Caco-2 (cell line): ENCODE measurements around the gene PHACTR1. TPM values are rescaled to one million over a fixed set of nuclear protein-coding genes. Genes with fewer than 3 reads are reported as not detected.

ENCODE experiments used
- BruUV-seq: library from RNA; stranded (reverse); fragments of 400-500 nt; replicated peaks from 2 replicates; lab custom pipeline; 2021; lab: Mats Ljungman, UMichigan
- CTCF ChIA-PET: fragments of 300-600 bp; sonication (Branson Sonifier 250); formaldehyde crosslinking; loops from one replicate; lab custom pipeline; 2022; ENCODE audit warnings: antibody characterized with exemption; lab: Charles Lee
- POLR2A ChIA-PET: fragments of 300-600 bp; sonication (Branson Sonifier 250); formaldehyde crosslinking; loops from one replicate; lab custom pipeline; 2022; ENCODE audit warnings: antibody characterized with exemption; lab: Charles Lee
- DNase-seq, 2 experiments: peaks; one replicate each; pipeline versions ENCODE4 v3.0.0 to v3.0.0-alpha.2; 2020 to 2022
- H3K27me3 ChIP-seq: replicated peaks from 2 replicates; pipeline ENCODE4 v1.6.0; 2011; ENCODE audit warnings: low read length; ENCODE audit not compliant: control insufficient read depth, insufficient read depth
- H3K36me3 ChIP-seq: 2 replicates; pipeline ENCODE4 v1.5.1; 2011; ENCODE audit warnings: low read length; ENCODE audit not compliant: control insufficient read depth, insufficient read depth
- H3K4me1 ChIP-seq: fragments of 250-450 bp; sonication (Bioruptor Pico); 2 replicates; pipeline ENCODE4 v1.5.1; 2020; ENCODE audit warnings: mild to moderate bottlenecking
- H3K4me3 ChIP-seq: 2 replicates; pipeline ENCODE4 v1.5.1; 2011; ENCODE audit warnings: low read depth, mild to moderate bottlenecking, control low read depth, low read length
- H3K9me3 ChIP-seq: fragments of 250-450 bp; sonication (Bioruptor Pico); 2 replicates; pipeline ENCODE4 v1.5.1; 2020; ENCODE audit warnings: mild to moderate bottlenecking, moderate library complexity
- H3K27ac Mint-ChIP-seq: one replicate; pipeline ENCODE4 v1.8.0; 2022; ENCODE audit warnings: mixed read lengths; ENCODE audit not compliant: unreplicated experiment
- H3K27me3 Mint-ChIP-seq: one replicate; pipeline ENCODE4 v1.8.0; 2022; ENCODE audit warnings: mixed read lengths; ENCODE audit not compliant: insufficient read depth, unreplicated experiment
- H3K36me3 Mint-ChIP-seq: one replicate; pipeline ENCODE4 v1.8.0; 2022; ENCODE audit warnings: mild to moderate bottlenecking, mixed read lengths; ENCODE audit not compliant: insufficient read depth, unreplicated experiment
- H3K4me1 Mint-ChIP-seq: one replicate; pipeline ENCODE4 v1.8.0; 2022; ENCODE audit warnings: low read depth, mixed read lengths; ENCODE audit not compliant: unreplicated experiment
- H3K4me3 Mint-ChIP-seq: one replicate; pipeline ENCODE4 v1.8.0; 2022; ENCODE audit warnings: mild to moderate bottlenecking, moderate library complexity, mixed read lengths; ENCODE audit not compliant: unreplicated experiment
- H3K9me3 Mint-ChIP-seq: one replicate; pipeline ENCODE4 v1.8.0; 2022; ENCODE audit warnings: mixed read lengths; ENCODE audit not compliant: unreplicated experiment
- CTCF ChIP-seq, 2 experiments: fragments of 200-600 bp in 1 of 2; IDR thresholded peaks; 1 replicate in 1 of 2; 2 replicates in 1 of 2; pipeline versions ENCODE4 v1.5.1 to v1.8.0; 2011 to 2022; ENCODE audit warnings: antibody characterized with exemption in 1 of 2, control low read depth in 1 of 2, inconsistent platforms in 1 of 2, low read depth in 1 of 2, low read length in 1 of 2, mild to moderate bottlenecking in 1 of 2, moderate library complexity in 1 of 2; ENCODE audit not compliant: insufficient read depth in 1 of 2, severe bottlenecking in 1 of 2, unreplicated experiment in 1 of 2
- intact Hi-C: fragments of 100-400 bp; cut with micrococcal nuclease; formaldehyde crosslinking; loops from one replicate; pipeline ENCODE4 v1.10.0; 2022; ENCODE audit not compliant: unreplicated experiment
- total RNA-seq: library from RNA; stranded (reverse); gene quantifications from 2 replicates; pipeline ENCODE4 v1.2.3, GENCODE V29; 2022

Gene PHACTR1
- total RNA-seq, 1 experiment from 2014 or later: 0.41 TPM

- intact Hi-C loops: loop anchor here (5.0 kb wide), 2 partner anchors 77 to 97 kb away; no protein-coding TSS in a partner anchor
- BruUV-seq: no TSS peak
- no peak for TF ChIP-seq CTCF (IDR thresholded peaks at IDR 0.05; ENCODE audit: insufficient read depth in 1 of 2, low read depth in 1 of 2, low read length in 1 of 2, severe bottlenecking in 1 of 2, unreplicated experiment in 1 of 2)
- Mint-ChIP-seq H3K9me3 (no peaks in the 10 kb centered on the region), H3K36me3 (peaks cover 96% of the 10 kb centered on the region), H3K27me3 (no peaks in the 10 kb centered on the region), H3K4me1 (peaks cover 32% of the 10 kb centered on the region), H3K27ac (peak overlapping the region; percentile 58), H3K4me3 (no peak overlapping the region)
- Histone ChIP-seq H3K4me1 (peaks cover 22% of the 10 kb centered on the region), H3K9me3 (no peaks in the 10 kb centered on the region), H3K4me3 (no peak overlapping the region), H3K36me3 (peaks cover 2% of the 10 kb centered on the region), H3K27me3 (no peaks in the 10 kb centered on the region)
- ChIA-PET CTCF (interaction anchor here (0.5 kb wide), 1 partner anchor 34 kb away, joined by 3 read pairs; the partner anchor contains the start of gene TBC1D7), POLR2A (no interaction called here)
- no peak for DNase-seq
These were observed 578.0 kb downstream of the PHACTR1 start for GRCh38 chr6:13294499-13295069.

- no peaks in the 10 kb centered on the region for H3K9me3 Mint-ChIP-seq
- intact Hi-C loops: no loop called here
- ChIA-PET CTCF (no interaction called here), POLR2A (no interaction called here)
- peaks cover 22% of the 10 kb centered on the region for H3K4me1 Mint-ChIP-seq
- DNase-seq: no peak
- H3K4me3 Mint-ChIP-seq: no peak overlapping the region
- H3K36me3 ChIP-seq: peaks cover 2% of the 10 kb centered on the region
- H3K27ac Mint-ChIP-seq: peak overlapping the region; percentile 58
- TF ChIP-seq CTCF (IDR thresholded peaks at IDR 0.05; ENCODE audit: insufficient read depth in 1 of 2, low read depth in 1 of 2, low read length in 1 of 2, severe bottlenecking in 1 of 2, unreplicated experiment in 1 of 2): no peak
- H3K4me1 ChIP-seq: peaks cover 16% of the 10 kb centered on the region
- H3K4me3 ChIP-seq: no peak overlapping the region
- peaks cover 96% of the 10 kb centered on the region for H3K36me3 Mint-ChIP-seq
- H3K9me3 ChIP-seq: no peaks in the 10 kb centered on the region
- no TSS peak for BruUV-seq
- H3K27me3 ChIP-seq: no peaks in the 10 kb centered on the region
- H3K27me3 Mint-ChIP-seq: no peaks in the 10 kb centered on the region
These were observed 579.0 kb downstream of the PHACTR1 start for GRCh38 chr6:13295576-13295975.

- POLR2A ChIA-PET: interaction anchor here (0.9 kb wide), 1 partner anchor 32 kb away, joined by 3 read pairs; no protein-coding TSS in a partner anchor
- no peak overlapping the region for H3K27ac Mint-ChIP-seq
- no TSS peak for BruUV-seq
These were observed 580.0 kb downstream of the PHACTR1 start for GRCh38 chr6:13296536-13296997.

More at GRCh38 chr6:13296536-13296997, 580.0 kb downstream of the PHACTR1 start:
- DNase-seq: peak in 1 of 2 experiments; percentile 40
- Mint-ChIP-seq H3K27me3 (no peaks in the 10 kb centered on the region), H3K9me3 (no peaks in the 10 kb centered on the region), H3K4me1 (peaks cover 21% of the 10 kb centered on the region), H3K36me3 (peaks cover 99% of the 10 kb centered on the region), H3K4me3 (no peak overlapping the region)
- H3K36me3 ChIP-seq: peaks cover 2% of the 10 kb centered on the region
- CTCF ChIA-PET: interaction anchor here (0.6 kb wide), 1 partner anchor 101 kb away, joined by 3 read pairs; no protein-coding TSS in a partner anchor
- intact Hi-C loops: no loop called here
- no peak overlapping the region for H3K4me3 ChIP-seq
- H3K9me3 ChIP-seq: no peaks in the 10 kb centered on the region
- TF ChIP-seq CTCF (IDR thresholded peaks at IDR 0.05; ENCODE audit: insufficient read depth in 1 of 2, low read depth in 1 of 2, low read length in 1 of 2, severe bottlenecking in 1 of 2, unreplicated experiment in 1 of 2): peak in 1 of 2 experiments; percentile 21
- H3K4me1 ChIP-seq: peaks cover 6% of the 10 kb centered on the region
- no peaks in the 10 kb centered on the region for H3K27me3 ChIP-seq
